HFFc6 (cell line): Measurements from ENCODE around the gene SFXN1. TPM values are rescaled to one million over a fixed set of nuclear protein-coding genes. Genes with fewer than 3 reads are reported as not detected.

ENCODE experiments used
- DNase-seq: peaks from one replicate; pipeline ENCODE4 v3.0.0-alpha.2; 2018
- H3K27ac Mint-ChIP-seq: 2 replicates; pipeline ENCODE4 v1.8.0; 2020; ENCODE audit warnings: mild to moderate bottlenecking, mixed read lengths
- H3K27me3 Mint-ChIP-seq: 2 replicates; pipeline ENCODE4 v1.8.0; 2021; ENCODE audit warnings: mild to moderate bottlenecking, moderate library complexity, mixed read lengths; ENCODE audit not compliant: insufficient read depth
- H3K36me3 Mint-ChIP-seq: 2 replicates; pipeline ENCODE4 v1.8.0; 2021; ENCODE audit warnings: low read depth, mixed read lengths
- H3K4me1 Mint-ChIP-seq: 2 replicates; pipeline ENCODE4 v1.8.0; 2020; ENCODE audit warnings: low read depth, mixed read lengths
- H3K4me3 Mint-ChIP-seq: 2 replicates; pipeline ENCODE4 v1.8.0; 2020; ENCODE audit warnings: mild to moderate bottlenecking, moderate library complexity, mixed read lengths
- H3K9me3 Mint-ChIP-seq: 2 replicates; pipeline ENCODE4 v1.8.0; 2020; ENCODE audit warnings: mild to moderate bottlenecking, mixed read lengths
- total RNA-seq, 6 experiments: library from RNA; stranded (reverse); fragmentation: NEBNext Ultra II Directional; extraction: Animal tissue kit (Norgen Biotek cat#: 25700); gene quantifications; 2 replicates in 1 of 6; 3 replicates in 5 of 6; pipeline ENCODE4 v1.2.3, GENCODE V29; 2021
- TF ChIP-seq, protein P1 (sequence below): fragments of 200-600 bp; sonication (generic); IDR thresholded peaks from 2 replicates; pipeline ENCODE4 v1.5.0; 2021; ENCODE audit warnings: antibody characterized with exemption, mild to moderate bottlenecking

Gene SFXN1
- total RNA-seq, 6 experiments from 2014 or later = 60.8 to 83.0 (median 74.6) TPM

DNA sequence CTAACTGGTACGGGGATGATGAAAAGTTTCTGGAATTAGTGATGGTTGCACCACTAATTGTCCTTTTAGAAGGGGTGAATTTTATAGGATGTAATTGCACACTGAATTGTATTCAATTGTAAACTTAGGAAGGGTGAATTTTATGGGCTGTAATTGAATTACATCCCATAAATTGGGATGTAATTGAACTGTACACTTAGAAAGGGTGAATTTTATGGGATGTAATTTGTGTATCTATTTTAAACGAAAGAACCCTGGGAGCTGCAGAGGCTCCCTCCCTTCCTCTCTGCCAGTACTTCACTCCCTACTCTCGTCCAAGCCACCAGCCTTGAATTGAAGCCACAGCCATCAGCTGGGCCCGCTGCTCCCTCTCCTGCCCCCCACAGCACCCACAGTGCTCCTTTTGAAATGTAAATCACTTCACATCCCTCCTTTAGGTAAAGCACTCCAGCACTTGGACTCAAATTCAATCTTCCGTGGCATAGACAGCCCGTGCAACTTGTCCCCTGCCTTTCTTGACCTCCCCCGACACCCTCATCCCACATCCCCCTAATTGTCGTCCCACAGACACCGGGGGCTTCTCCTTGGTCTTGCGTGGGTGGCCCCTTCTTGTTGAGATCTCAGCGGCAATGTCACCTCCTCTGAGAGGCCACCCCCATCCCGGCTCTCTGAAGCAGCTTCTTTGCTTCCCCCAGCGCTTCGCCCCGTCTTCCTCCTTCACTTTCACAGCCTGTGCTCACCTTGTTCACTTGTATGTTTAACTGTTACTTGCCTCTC, 95.3 kb downstream of the SFXN1 start:
- no peaks in the 10 kb centered on the region for H3K36me3 Mint-ChIP-seq
- no peaks in the 10 kb centered on the region for H3K4me1 Mint-ChIP-seq
- peaks cover 15% of the 10 kb centered on the region for H3K9me3 Mint-ChIP-seq
- DNase-seq = no peak
- no peak overlapping the region for H3K4me3 Mint-ChIP-seq
- TF ChIP-seq, protein P1, sequence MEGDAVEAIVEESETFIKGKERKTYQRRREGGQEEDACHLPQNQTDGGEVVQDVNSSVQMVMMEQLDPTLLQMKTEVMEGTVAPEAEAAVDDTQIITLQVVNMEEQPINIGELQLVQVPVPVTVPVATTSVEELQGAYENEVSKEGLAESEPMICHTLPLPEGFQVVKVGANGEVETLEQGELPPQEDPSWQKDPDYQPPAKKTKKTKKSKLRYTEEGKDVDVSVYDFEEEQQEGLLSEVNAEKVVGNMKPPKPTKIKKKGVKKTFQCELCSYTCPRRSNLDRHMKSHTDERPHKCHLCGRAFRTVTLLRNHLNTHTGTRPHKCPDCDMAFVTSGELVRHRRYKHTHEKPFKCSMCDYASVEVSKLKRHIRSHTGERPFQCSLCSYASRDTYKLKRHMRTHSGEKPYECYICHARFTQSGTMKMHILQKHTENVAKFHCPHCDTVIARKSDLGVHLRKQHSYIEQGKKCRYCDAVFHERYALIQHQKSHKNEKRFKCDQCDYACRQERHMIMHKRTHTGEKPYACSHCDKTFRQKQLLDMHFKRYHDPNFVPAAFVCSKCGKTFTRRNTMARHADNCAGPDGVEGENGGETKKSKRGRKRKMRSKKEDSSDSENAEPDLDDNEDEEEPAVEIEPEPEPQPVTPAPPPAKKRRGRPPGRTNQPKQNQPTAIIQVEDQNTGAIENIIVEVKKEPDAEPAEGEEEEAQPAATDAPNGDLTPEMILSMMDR = no peak
- no peak overlapping the region for H3K27ac Mint-ChIP-seq
- peaks cover 11% of the 10 kb centered on the region for H3K27me3 Mint-ChIP-seq

- H3K4me1 Mint-ChIP-seq = no peaks in the 10 kb centered on the region
- H3K9me3 Mint-ChIP-seq = peaks cover 11% of the 10 kb centered on the region
- no peak overlapping the region for H3K27ac Mint-ChIP-seq
- TF ChIP-seq, protein P1 = no peak
- no peak for DNase-seq
- peaks cover 11% of the 10 kb centered on the region for H3K27me3 Mint-ChIP-seq
- no peaks in the 10 kb centered on the region for H3K36me3 Mint-ChIP-seq
- no peak overlapping the region for H3K4me3 Mint-ChIP-seq
These were observed 96.9 kb downstream of the SFXN1 start for GRCh38 chr5:175575301-175575700.

GRCh38 chr5:175576096-175576495, 97.7 kb downstream of the SFXN1 start:
- H3K36me3 Mint-ChIP-seq = no peaks in the 10 kb centered on the region
- no peak overlapping the region for H3K4me3 Mint-ChIP-seq
- no peaks in the 10 kb centered on the region for H3K4me1 Mint-ChIP-seq
- H3K9me3 Mint-ChIP-seq = peaks cover 11% of the 10 kb centered on the region
- TF ChIP-seq, protein P1 = no peak
- no peak overlapping the region for H3K27ac Mint-ChIP-seq
- peaks cover 11% of the 10 kb centered on the region for H3K27me3 Mint-ChIP-seq
- DNase-seq = no peak

DNA sequence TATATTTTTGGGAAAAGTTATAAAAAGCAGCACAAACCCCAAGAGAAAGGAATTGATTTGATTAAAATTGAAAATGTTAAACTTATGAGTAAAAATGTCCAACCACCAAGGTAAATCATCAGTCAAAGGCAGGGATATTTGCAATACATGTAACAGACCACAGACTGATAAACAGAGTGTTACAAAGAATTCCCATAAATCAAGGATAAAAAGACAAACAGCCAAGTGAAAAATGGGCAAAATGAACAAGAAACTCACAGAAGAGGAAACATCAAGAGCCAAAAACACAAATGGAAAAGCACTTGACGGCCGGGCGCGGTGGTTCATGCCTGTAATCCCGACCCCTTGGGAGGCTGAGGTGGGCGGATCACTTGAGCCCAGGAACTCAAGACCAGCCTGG, 98.2 kb downstream of the SFXN1 start:
- Mint-ChIP-seq H3K27ac (no peak overlapping the region), H3K36me3 (no peaks in the 10 kb centered on the region), H3K9me3 (peaks cover 11% of the 10 kb centered on the region), H3K4me1 (no peaks in the 10 kb centered on the region), H3K27me3 (peaks cover 11% of the 10 kb centered on the region), H3K4me3 (no peak overlapping the region)
- TF ChIP-seq, protein P1 = no peak
- no peak for DNase-seq

Other genes starting within 250 kb of the SFXN1 start
- not detected for gene DRD1, start 34.4 kb upstream of the SFXN1 start, total RNA-seq
- not detected for gene HRH2, start 179.5 kb downstream of the SFXN1 start, total RNA-seq